ENCODE measurements around the gene UCN2. TPM values are rescaled to one million over a fixed set of nuclear protein-coding genes. Genes with fewer than 3 reads are reported as not detected.

UCN2 gene
- total and polyA plus RNA-seq, 2 of the 8 experiments (the other 6 are each of a cell fraction or from before 2014, with no cell fraction given) = 0.14 TPM; not detected in 1

- CTCF ChIA-PET (ENCODE audit: partially characterized antibody) = interaction anchor here (0.7 to 1.3 kb wide), 3 partner anchors 14 to 107 kb away, joined by 3 to 4 read pairs (median 3); no protein-coding TSS in a partner anchor
- no peak overlapping the region for H4K5ac ChIP-seq (ENCODE audit: insufficient read length, low read depth, low read length)
- no peak for TF ChIP-seq POLR2AphosphoS5 (IDR thresholded peaks at IDR 0.05; ENCODE audit: low read depth, low read length)
- TF ChIP-seq KDM1A (IDR thresholded peaks at IDR 0.05; ENCODE audit: borderline replicate concordance, low read length) = no peak
- no peak for TF ChIP-seq ZNF274 (IDR thresholded peaks at IDR 0.05; ENCODE audit: borderline replicate concordance, extremely low read depth, low read length)
- no peak for TF ChIP-seq BRCA1 (IDR thresholded peaks at IDR 0.05; ENCODE audit: low read depth, low read length)
- TF ChIP-seq POLR2A (IDR thresholded peaks at IDR 0.05; ENCODE audit: control extremely low read depth in 1 of 2, low read depth in 2 of 2, low read length in 2 of 2) = no peak
- TF ChIP-seq EZH2 (IDR thresholded peaks at IDR 0.05; ENCODE audit: low read depth, low read length, severe bottlenecking) = no peak
- TF ChIP-seq USF2 (IDR thresholded peaks at IDR 0.05; ENCODE audit: low read length) = no peak
- no peak for TF ChIP-seq ASH2L (IDR thresholded peaks at IDR 0.05; ENCODE audit: low read length)
- TF ChIP-seq CREB1 (IDR thresholded peaks at IDR 0.05) = no peak
- no peak for TF ChIP-seq PHF8 (conservative IDR thresholded peaks at IDR 0.05; ENCODE audit: low read depth, low read length)
- TF ChIP-seq TAF1 (IDR thresholded peaks at IDR 0.05; ENCODE audit: low read depth, low read length) = no peak
- TF ChIP-seq CBX8 (IDR thresholded peaks at IDR 0.05; ENCODE audit: borderline replicate concordance, low read depth, low read length) = no peak
- no peak for TF ChIP-seq TCF12 (IDR thresholded peaks at IDR 0.05; ENCODE audit: low read depth, low read length)
- TF ChIP-seq CEBPB (IDR thresholded peaks at IDR 0.05; ENCODE audit: low read depth, low read length) = no peak
Observed at GRCh38 chr3:48543271-48543866, 20.2 kb downstream of the UCN2 start.

More at GRCh38 chr3:48543271-48543866, 20.2 kb downstream of the UCN2 start:
- Histone ChIP-seq H2AK5ac (ENCODE audit: low read depth, low read length) (no peak overlapping the region), H3K18ac (ENCODE audit: extremely low read depth, low read length) (no peak overlapping the region), H3K79me2 (ENCODE audit: control insufficient read depth in 1 of 2, insufficient read depth in 2 of 2, low read length in 2 of 2) (no peaks in the 10 kb centered on the region), H2AFZ (ENCODE audit: low read length) (no peak overlapping the region), H2BK15ac (ENCODE audit: low read length) (no peak overlapping the region), H3K36me3 (ENCODE audit: control insufficient read depth in 2 of 4, insufficient read depth in 4 of 4, low read length in 3 of 4) (peaks cover 2 to 29% (median 26%) of the 10 kb centered on the region in 4 experiments; a peak in 7 of 8 replicates), H4K91ac (replicated peaks; ENCODE audit: insufficient read length, low read length) (no peak overlapping the region), H4K20me1 (replicated peaks in 1 of 2; ENCODE audit: control insufficient read depth in 1 of 2, insufficient read depth in 2 of 2, low read length in 2 of 2) (no peaks in the 10 kb centered on the region), H2BK5ac (ENCODE audit: low read depth, low read length) (no peak overlapping the region), H2BK120ac (replicated peaks; ENCODE audit: low read depth, low read length) (no peak overlapping the region), H4K8ac (ENCODE audit: extremely low read depth, insufficient read depth, low read length) (no peak overlapping the region), H2BK12ac (ENCODE audit: low read depth, low read length) (no peak overlapping the region), H3K4me1 (replicated peaks in 1 of 4; ENCODE audit: control insufficient read depth in 3 of 4, insufficient read depth in 4 of 4, low read length in 3 of 4) (no peaks in the 10 kb centered on the region; a peak in 2 of 7 replicates), H3K27ac (ENCODE audit: low read depth, low read length) (no peak overlapping the region), H2BK20ac (ENCODE audit: low read length) (no peak overlapping the region), H3K4ac (replicated peaks; ENCODE audit: insufficient read length, low read depth, low read length) (no peak overlapping the region), H3K79me1 (ENCODE audit: low read depth, low read length) (no peaks in the 10 kb centered on the region; the same call in 1 of the 2 replicates), H3K23ac (ENCODE audit: insufficient read length) (no peak overlapping the region), H3K23me2 (ENCODE audit: low read depth, low read length) (no peaks in the 10 kb centered on the region), H3K56ac (replicated peaks; ENCODE audit: insufficient read length, low read depth, low read length) (no peak overlapping the region), H3K4me3 (ENCODE audit: extremely low read depth in 1 of 4, insufficient read depth in 2 of 4, low read depth in 3 of 4, low read length in 4 of 4) (no peak overlapping the region), H3K9me3 (ENCODE audit: insufficient read depth in 2 of 2, low read depth in 1 of 2, low read length in 1 of 2) (no peaks in the 10 kb centered on the region), H3K14ac (ENCODE audit: insufficient read length) (no peak overlapping the region), H3K27me3 (replicated peaks in 1 of 4; ENCODE audit: control insufficient read depth in 3 of 4, extremely low read depth in 1 of 4, insufficient read depth in 3 of 4, low read length in 3 of 4) (no peaks in the 10 kb centered on the region), H3K4me2 (ENCODE audit: insufficient read depth in 1 of 2, low read depth in 2 of 2, low read length in 2 of 2) (no peak overlapping the region), H3K9ac (replicated peaks in 1 of 4; ENCODE audit: extremely low read depth in 1 of 4, low read depth in 3 of 4, low read length in 3 of 4) (no peak overlapping the region)
- POLR2A ChIA-PET (ENCODE audit: partially characterized antibody) = interaction anchor here (0.7 kb wide), 1 partner anchor 115 kb away, joined by 3 read pairs; no protein-coding TSS in a partner anchor
- 87% methylated on average over 9 of the region's 9 CpGs; no CpG with 5 or more reads in 1 of the 2 experiments for WGBS, 2 experiments (ENCODE audit: extremely low coverage in 1 of 2, insufficient coverage in 1 of 2, insufficient read length in 1 of 2, insufficient replicate concordance in 2 of 2, low coverage in 1 of 2, low lambda C conversion rate in 2 of 2, missing lambda C conversion rate in 1 of 2)
- FAIRE-seq (no peak), DNase-seq (ENCODE audit: low read depth in 1 of 2, low spot score in 2 of 2) (no peak)

All from H1 (cell line).